B cell (primary cell): ENCODE results near the gene DLG1.

Experiments used
- EZH2 ChIP-seq: IDR thresholded peaks from 2 replicates; pipeline ENCODE4 v1.6.1; 2012; ENCODE audit warnings: borderline replicate concordance, low read depth, mild to moderate bottlenecking, moderate library complexity, low read length; ENCODE audit not compliant: insufficient read depth, poor library complexity, severe bottlenecking
- TF ChIP-seq, protein P1 (sequence below): fragments of 200-600 bp; IDR thresholded peaks from one replicate; pipeline ENCODE4 v1.8.0; 2022; ENCODE audit warnings: antibody characterized with exemption, mild to moderate bottlenecking

DNA sequence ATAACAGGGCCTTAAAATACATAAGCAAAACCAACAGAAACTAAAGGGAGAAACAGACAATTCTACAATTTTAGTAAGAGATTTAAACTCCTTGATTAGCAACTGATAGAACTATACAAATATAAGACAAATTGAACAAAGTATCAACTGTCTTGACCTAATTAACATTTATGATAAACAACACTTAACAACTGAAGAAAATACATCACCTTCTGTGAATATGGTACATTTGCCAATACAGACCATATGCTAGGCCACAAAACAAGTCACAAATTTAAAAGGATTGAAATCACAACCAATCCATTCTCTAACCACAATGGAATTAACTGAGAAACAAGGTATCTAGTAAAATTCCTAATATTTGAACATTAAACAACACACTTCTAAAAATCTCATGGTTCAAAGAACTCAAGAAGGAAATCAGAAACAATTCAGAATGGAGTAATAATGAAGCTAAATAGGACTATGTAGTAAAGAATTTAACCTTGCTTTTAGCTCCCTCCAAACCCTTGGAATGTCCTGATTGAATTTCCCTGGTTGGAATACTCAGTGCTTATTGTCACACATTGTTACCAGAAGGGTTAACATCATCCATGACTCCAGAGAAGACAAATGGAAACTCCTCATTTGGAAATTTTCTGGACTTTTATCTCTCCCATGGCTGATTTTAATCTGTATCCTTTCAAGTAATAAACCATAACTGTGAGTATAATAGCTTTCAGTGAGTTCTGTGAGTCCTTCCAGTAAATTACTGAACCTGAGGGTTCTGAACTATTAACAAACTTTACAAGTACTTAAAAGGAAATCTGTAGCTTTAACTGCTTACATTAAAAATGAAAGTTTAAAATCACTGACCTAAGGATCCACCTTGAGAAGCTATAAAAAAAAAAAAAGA is 88.8 kb downstream of the DLG1 start:
- TF ChIP-seq, protein P1, sequence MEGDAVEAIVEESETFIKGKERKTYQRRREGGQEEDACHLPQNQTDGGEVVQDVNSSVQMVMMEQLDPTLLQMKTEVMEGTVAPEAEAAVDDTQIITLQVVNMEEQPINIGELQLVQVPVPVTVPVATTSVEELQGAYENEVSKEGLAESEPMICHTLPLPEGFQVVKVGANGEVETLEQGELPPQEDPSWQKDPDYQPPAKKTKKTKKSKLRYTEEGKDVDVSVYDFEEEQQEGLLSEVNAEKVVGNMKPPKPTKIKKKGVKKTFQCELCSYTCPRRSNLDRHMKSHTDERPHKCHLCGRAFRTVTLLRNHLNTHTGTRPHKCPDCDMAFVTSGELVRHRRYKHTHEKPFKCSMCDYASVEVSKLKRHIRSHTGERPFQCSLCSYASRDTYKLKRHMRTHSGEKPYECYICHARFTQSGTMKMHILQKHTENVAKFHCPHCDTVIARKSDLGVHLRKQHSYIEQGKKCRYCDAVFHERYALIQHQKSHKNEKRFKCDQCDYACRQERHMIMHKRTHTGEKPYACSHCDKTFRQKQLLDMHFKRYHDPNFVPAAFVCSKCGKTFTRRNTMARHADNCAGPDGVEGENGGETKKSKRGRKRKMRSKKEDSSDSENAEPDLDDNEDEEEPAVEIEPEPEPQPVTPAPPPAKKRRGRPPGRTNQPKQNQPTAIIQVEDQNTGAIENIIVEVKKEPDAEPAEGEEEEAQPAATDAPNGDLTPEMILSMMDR: no peak
- TF ChIP-seq EZH2: no peak
